ENCODE data around the gene UCK2. TPM values are rescaled to one million over a fixed set of nuclear protein-coding genes. Genes with fewer than 3 reads are reported as not detected.

Gene UCK2
- total RNA-seq, 1 experiment from 2014 or later, result 59.9 TPM

GRCh38 chr1:165856021-165856420 lies 28.6 kb downstream of the UCK2 start:
- Histone ChIP-seq H3K9me2 (ENCODE audit: insufficient read depth) (no peaks in the 10 kb centered on the region), H3K4me3 (no peak overlapping the region), H3K27ac (no peak overlapping the region), H3K4me1 (replicated peaks; ENCODE audit: insufficient read depth) (peaks cover 26% of the 10 kb centered on the region), H3K4me2 (no peak overlapping the region), H3K27me3 (ENCODE audit: insufficient read depth, low read depth) (no peaks in the 10 kb centered on the region), H3K9me3 (ENCODE audit: insufficient read depth, low read depth) (no peaks in the 10 kb centered on the region), H2AFZ (no peak overlapping the region), H3K79me2 (ENCODE audit: low read depth) (peaks cover 99% of the 10 kb centered on the region), H3F3A (ENCODE audit: insufficient read depth, low read depth) (peaks cover 17% of the 10 kb centered on the region; the same call in 1 of the 2 replicates), H4K20me1 (ENCODE audit: insufficient read depth) (peaks cover 72% of the 10 kb centered on the region), H3K36me3 (ENCODE audit: low read depth) (no peaks in the 10 kb centered on the region; the same call in 1 of the 2 replicates)
- CTCF ChIA-PET, result interaction anchor here (0.7 kb wide), 1 partner anchor 66 kb away, joined by 4 read pairs; no protein-coding TSS in a partner anchor
- BruUV-seq (replicated peaks), result no TSS peak
- DNase-seq, result no peak
- no peak for TF ChIP-seq EZH2 (IDR thresholded peaks at IDR 0.05; ENCODE audit: low read depth)
- TF ChIP-seq CTCF (conservative IDR thresholded peaks at IDR 0.05), result no peak
- intact Hi-C loops (cut with micrococcal nuclease; ENCODE audit: unreplicated experiment), result no loop called here
- POLR2A ChIA-PET (ENCODE audit: unreplicated experiment), result interaction anchor here (0.6 kb wide), 1 partner anchor 210 kb away, joined by 19 read pairs; no protein-coding TSS in a partner anchor

- CTCF ChIA-PET, result no interaction called here
- TF ChIP-seq EZH2 (IDR thresholded peaks at IDR 0.05; ENCODE audit: low read depth) (no peak), CTCF (conservative IDR thresholded peaks at IDR 0.05) (no peak)
- intact Hi-C loops (cut with micrococcal nuclease; ENCODE audit: unreplicated experiment), result no loop called here
- Histone ChIP-seq H3K36me3 (ENCODE audit: low read depth) (no peaks in the 10 kb centered on the region; the same call in 1 of the 2 replicates), H3K4me2 (no peak overlapping the region), H3K9me2 (ENCODE audit: insufficient read depth) (no peaks in the 10 kb centered on the region), H3K79me2 (ENCODE audit: low read depth) (peaks cover 96% of the 10 kb centered on the region), H3K4me3 (no peak overlapping the region), H3K27ac (no peak overlapping the region), H3K27me3 (ENCODE audit: insufficient read depth, low read depth) (no peaks in the 10 kb centered on the region), H3K9me3 (ENCODE audit: insufficient read depth, low read depth) (no peaks in the 10 kb centered on the region), H3F3A (ENCODE audit: insufficient read depth, low read depth) (peaks cover 13% of the 10 kb centered on the region; the same call in 1 of the 2 replicates), H2AFZ (no peak overlapping the region), H4K20me1 (ENCODE audit: insufficient read depth) (peaks cover 74% of the 10 kb centered on the region), H3K4me1 (replicated peaks; ENCODE audit: insufficient read depth) (peaks cover 20% of the 10 kb centered on the region)
- POLR2A ChIA-PET (ENCODE audit: unreplicated experiment), result interaction anchor here (0.6 kb wide), 1 partner anchor 211 kb away, joined by 19 read pairs; no protein-coding TSS in a partner anchor
- DNase-seq, result no peak
- BruUV-seq (replicated peaks), result no TSS peak
Measured at GRCh38 chr1:165856606-165857005, 29.2 kb downstream of the UCK2 start.

- Histone ChIP-seq H3K9me2 (ENCODE audit: insufficient read depth) (no peaks in the 10 kb centered on the region), H3K4me2 (no peak overlapping the region), H3K36me3 (ENCODE audit: low read depth) (no peaks in the 10 kb centered on the region; the same call in 1 of the 2 replicates), H2AFZ (no peak overlapping the region), H3K27ac (no peak overlapping the region), H3K4me3 (no peak overlapping the region), H3K9me3 (ENCODE audit: insufficient read depth, low read depth) (no peaks in the 10 kb centered on the region), H3K4me1 (replicated peaks; ENCODE audit: insufficient read depth) (peaks cover 20% of the 10 kb centered on the region), H3F3A (ENCODE audit: insufficient read depth, low read depth) (peaks cover 13% of the 10 kb centered on the region; the same call in 1 of the 2 replicates), H4K20me1 (ENCODE audit: insufficient read depth) (peaks cover 73% of the 10 kb centered on the region), H3K27me3 (ENCODE audit: insufficient read depth, low read depth) (no peaks in the 10 kb centered on the region), H3K79me2 (ENCODE audit: low read depth) (peaks cover 96% of the 10 kb centered on the region)
- BruUV-seq (replicated peaks), result no TSS peak
- ChIA-PET CTCF (no interaction called here), POLR2A (ENCODE audit: unreplicated experiment) (no interaction called here)
- TF ChIP-seq EZH2 (IDR thresholded peaks at IDR 0.05; ENCODE audit: low read depth) (no peak), CTCF (conservative IDR thresholded peaks at IDR 0.05) (no peak)
- no peak for DNase-seq
- intact Hi-C loops (cut with micrococcal nuclease; ENCODE audit: unreplicated experiment), result no loop called here
Measured at GRCh38 chr1:165857046-165857801, 29.8 kb downstream of the UCK2 start.

Measured in PC-9 (cell line).